B cell (primary cell): ENCODE data around the gene ABCA13. TPM values are rescaled to one million over a fixed set of nuclear protein-coding genes. Genes with fewer than 3 reads are reported as not detected.

Source experiments
- ATAC-seq: fragments of 200-7000 bp; cut with Tn5 transposase; one replicate; pipeline ENCODE4 v1.10.0; 2021; ENCODE audit warnings: low read depth, mild to moderate bottlenecking, moderate number of reproducible peaks, moderate library complexity
- CTCF ChIA-PET: fragments of 350-600 bp; sonication (Branson Sonifier 250); formaldehyde crosslinking; loops from one replicate; lab custom pipeline; 2021; ENCODE audit warnings: antibody characterized with exemption, inconsistent platforms; lab: Charles Lee
- POLR2A ChIA-PET: fragments of 350-600 bp; sonication (Branson Sonifier 250); formaldehyde crosslinking; loops from one replicate; lab custom pipeline; 2021; ENCODE audit warnings: antibody characterized with exemption; lab: Charles Lee
- DNase-seq: peaks from one replicate; pipeline ENCODE4 v3.0.0; 2013
- H2AFZ ChIP-seq: 2 replicates; pipeline ENCODE4 v1.6.1; 2012; ENCODE audit warnings: mild to moderate bottlenecking, low read depth, low read length; ENCODE audit not compliant: insufficient read depth, poor library complexity, severe bottlenecking
- H3K27ac ChIP-seq, 2 donors: 1 replicate in 1 of 2; 2 replicates in 1 of 2; pipeline ENCODE4 v1.5.1; 2012 to 2013; ENCODE audit warnings: low read length in 2 of 2, mild to moderate bottlenecking in 2 of 2, moderate library complexity in 1 of 2
- H3K27me3 ChIP-seq, 4 experiments: fragments of 200-600 bp in 1 of 4; sonication (generic) in 1 of 4; replicated peaks in 1 of 4; 1 replicate in 2 of 4; 2 replicates in 2 of 4; pipeline versions ENCODE4 v1.6.1 to v1.7.0; 2013 to 2016; ENCODE audit warnings: low read length in 3 of 4, mild to moderate bottlenecking in 2 of 4, mixed read lengths in 1 of 4, moderate library complexity in 1 of 4; ENCODE audit not compliant: insufficient read depth in 4 of 4, control insufficient read depth in 3 of 4; ENCODE audit errors: control extremely low read depth in 1 of 4
- H3K36me3 ChIP-seq, 2 experiments: replicated peaks in 1 of 2; 1 replicate in 1 of 2; 2 replicates in 1 of 2; pipeline versions ENCODE4 v1.6.1 to v1.7.1; 2013; ENCODE audit warnings: low read length in 1 of 2; ENCODE audit not compliant: insufficient read depth in 2 of 2, control insufficient read depth in 1 of 2; ENCODE audit errors: control extremely low read depth in 1 of 2, extremely low read depth in 1 of 2
- H3K4me1 ChIP-seq, 2 donors: fragments of 200-600 bp in 1 of 2; sonication (generic) in 1 of 2; 1 replicate in 1 of 2; 2 replicates in 1 of 2; pipeline versions ENCODE4 v1.5.1 to v1.6.1; 2013 to 2017; ENCODE audit warnings: low read length in 2 of 2; ENCODE audit not compliant: control insufficient read depth in 2 of 2, insufficient read depth in 2 of 2
- H3K4me2 ChIP-seq: replicated peaks from 2 replicates; pipeline ENCODE3; 2012; ENCODE audit warnings: mild to moderate bottlenecking, low read depth, low read length; ENCODE audit not compliant: poor library complexity, severe bottlenecking
- H3K4me3 ChIP-seq, 5 experiments: fragments of 200-600 bp in 1 of 5; sonication (generic) in 1 of 5; 1 replicate in 3 of 5; 2 replicates in 2 of 5; pipeline versions ENCODE4 v1.5.1 to v1.7.0; 2011 to 2016; ENCODE audit warnings: low read length in 4 of 5, mild to moderate bottlenecking in 4 of 5, low read depth in 2 of 5, control low read depth in 1 of 5, moderate library complexity in 1 of 5; ENCODE audit not compliant: insufficient read depth in 1 of 5; ENCODE audit errors: control extremely low read depth in 1 of 5, extremely low read depth in 1 of 5
- H3K79me2 ChIP-seq: fragments of 200-600 bp; sonication (generic); one replicate; pipeline ENCODE4 v1.6.0; 2016; ENCODE audit warnings: low read length; ENCODE audit not compliant: control insufficient read depth, insufficient read depth
- H3K9ac ChIP-seq: fragments of 200-600 bp; sonication (generic); 2 replicates; pipeline ENCODE4 v1.6.1; 2017; ENCODE audit warnings: mild to moderate bottlenecking, low read length, moderate library complexity
- H3K9me3 ChIP-seq, 3 donors: one replicate each; pipeline versions ENCODE4 v1.6.1 to v1.7.1; 2013; ENCODE audit warnings: low read length in 2 of 3; ENCODE audit not compliant: control insufficient read depth in 2 of 3, insufficient read depth in 1 of 3; ENCODE audit errors: control extremely low read depth in 1 of 3
- H4K20me1 ChIP-seq: 2 replicates; pipeline ENCODE4 v1.6.0; 2012; ENCODE audit warnings: mild to moderate bottlenecking, low read length; ENCODE audit not compliant: insufficient read depth, control insufficient read depth, poor library complexity, severe bottlenecking
- H3K27ac Mint-ChIP-seq: one replicate; pipeline ENCODE4 v1.8.0; 2021; ENCODE audit warnings: mixed read lengths
- H3K27me3 Mint-ChIP-seq: one replicate; pipeline ENCODE4 v1.8.0; 2021; ENCODE audit warnings: mixed read lengths
- H3K4me1 Mint-ChIP-seq: one replicate; pipeline ENCODE4 v1.8.0; 2021; ENCODE audit warnings: mixed read lengths
- H3K4me3 Mint-ChIP-seq: one replicate; pipeline ENCODE4 v1.8.0; 2021; ENCODE audit warnings: mixed read lengths
- H3K9me3 Mint-ChIP-seq: one replicate; pipeline ENCODE4 v1.8.0; 2022; ENCODE audit warnings: mixed read lengths; ENCODE audit not compliant: insufficient read depth
- CTCF ChIP-seq: fragments of 200-600 bp; IDR thresholded peaks from one replicate; pipeline ENCODE4 v1.8.0; 2022; ENCODE audit warnings: antibody characterized with exemption, mild to moderate bottlenecking
- EZH2 ChIP-seq: IDR thresholded peaks from 2 replicates; pipeline ENCODE4 v1.6.1; 2012; ENCODE audit warnings: borderline replicate concordance, low read depth, mild to moderate bottlenecking, moderate library complexity, low read length; ENCODE audit not compliant: insufficient read depth, poor library complexity, severe bottlenecking
- WGBS: methylation state at CpG from one replicate; pipeline ENCODE4 v1.1.5; 2013; ENCODE audit warnings: missing lambda C conversion rate; ENCODE audit not compliant: insufficient coverage; 5-methylcytosine and 5-hydroxymethylcytosine counted together
- intact Hi-C: fragments of 100-400 bp; cut with micrococcal nuclease; formaldehyde crosslinking; loops from one replicate; pipeline ENCODE4 v1.10.0; 2022
- polyA plus RNA-seq: library from polyadenylated mRNA; depleted of rRNA; stranded (reverse); fragments of >200 nt; gene quantifications from 2 replicates; pipeline ENCODE4 v1.2.3, GENCODE V29; 2012
- total RNA-seq, 2 donors: library from RNA; stranded (reverse); fragments of 120-200 nt in 1 of 2; gene quantifications; 1 replicate in 1 of 2; 2 replicates in 1 of 2; pipeline versions ENCODE4 v1.2.3 to v1.2.4, GENCODE V29; 2013 to 2022

ABCA13 gene
- total and polyA plus RNA-seq, 2 donors (not counting 1 experiment from before 2014, with no cell fraction given): not detected

- H3K4me1 Mint-ChIP-seq: no peaks in the 10 kb centered on the region
- H3K27ac ChIP-seq: no peak overlapping the region
- H3K4me3 Mint-ChIP-seq: no peak overlapping the region
- no peaks in the 10 kb centered on the region for H3K9me3 ChIP-seq
- H2AFZ ChIP-seq: no peak overlapping the region
- H3K9me3 Mint-ChIP-seq: peaks cover 6% of the 10 kb centered on the region
- no peaks in the 10 kb centered on the region for H3K27me3 ChIP-seq
- H3K9ac ChIP-seq: no peak overlapping the region
- ChIA-PET CTCF (no interaction called here), POLR2A (no interaction called here)
- H4K20me1 ChIP-seq: no peaks in the 10 kb centered on the region
- ATAC-seq: no peak
- no CpG with 5 or more reads among the region's 4 CpGs for WGBS
- H3K4me3 ChIP-seq: no peak overlapping the region
- no peaks in the 10 kb centered on the region for H3K27me3 Mint-ChIP-seq
- H3K4me2 ChIP-seq: no peak overlapping the region
- H3K79me2 ChIP-seq: no peaks in the 10 kb centered on the region
- H3K36me3 ChIP-seq: no peaks in the 10 kb centered on the region
- no peaks in the 10 kb centered on the region for H3K4me1 ChIP-seq
- no peak for DNase-seq
- no peak for TF ChIP-seq CTCF
- intact Hi-C loops: no loop called here
- no peak overlapping the region for H3K27ac Mint-ChIP-seq
Observed at GRCh38 chr7:48664241-48664640, 493.0 kb downstream of the ABCA13 start.

- TF ChIP-seq EZH2 (no peak), CTCF (no peak)
- H3K4me1 Mint-ChIP-seq: no peaks in the 10 kb centered on the region
- H3K4me3 Mint-ChIP-seq: no peak overlapping the region
- Histone ChIP-seq H3K4me2 (no peak overlapping the region), H4K20me1 (no peaks in the 10 kb centered on the region), H3K4me1 (no peaks in the 10 kb centered on the region), H3K9ac (no peak overlapping the region), H2AFZ (no peak overlapping the region), H3K36me3 (no peaks in the 10 kb centered on the region), H3K27ac (no peak overlapping the region), H3K4me3 (no peak overlapping the region), H3K27me3 (no peaks in the 10 kb centered on the region), H3K9me3 (no peaks in the 10 kb centered on the region), H3K79me2 (no peaks in the 10 kb centered on the region)
- no peak overlapping the region for H3K27ac Mint-ChIP-seq
- ATAC-seq: no peak
- DNase-seq: no peak
- H3K27me3 Mint-ChIP-seq: no peaks in the 10 kb centered on the region
- intact Hi-C loops: no loop called here
- CTCF ChIA-PET: no interaction called here
- WGBS: 73% methylated on average over 2 of the region's 4 CpGs
- peaks cover 2% of the 10 kb centered on the region for H3K9me3 Mint-ChIP-seq
- POLR2A ChIA-PET: no interaction called here
Observed at GRCh38 chr7:48665353-48666135, 494.3 kb downstream of the ABCA13 start.
